Measurements from ENCODE around the gene EYA3. TPM values are rescaled to one million over a fixed set of nuclear protein-coding genes. Genes with fewer than 3 reads are reported as not detected.

The EYA3 gene
- total and polyA plus RNA-seq, 2 of the 8 experiments (the other 6 are each of a cell fraction or from before 2014, with no cell fraction given), result 15.0 to 33.9 TPM

DNA sequence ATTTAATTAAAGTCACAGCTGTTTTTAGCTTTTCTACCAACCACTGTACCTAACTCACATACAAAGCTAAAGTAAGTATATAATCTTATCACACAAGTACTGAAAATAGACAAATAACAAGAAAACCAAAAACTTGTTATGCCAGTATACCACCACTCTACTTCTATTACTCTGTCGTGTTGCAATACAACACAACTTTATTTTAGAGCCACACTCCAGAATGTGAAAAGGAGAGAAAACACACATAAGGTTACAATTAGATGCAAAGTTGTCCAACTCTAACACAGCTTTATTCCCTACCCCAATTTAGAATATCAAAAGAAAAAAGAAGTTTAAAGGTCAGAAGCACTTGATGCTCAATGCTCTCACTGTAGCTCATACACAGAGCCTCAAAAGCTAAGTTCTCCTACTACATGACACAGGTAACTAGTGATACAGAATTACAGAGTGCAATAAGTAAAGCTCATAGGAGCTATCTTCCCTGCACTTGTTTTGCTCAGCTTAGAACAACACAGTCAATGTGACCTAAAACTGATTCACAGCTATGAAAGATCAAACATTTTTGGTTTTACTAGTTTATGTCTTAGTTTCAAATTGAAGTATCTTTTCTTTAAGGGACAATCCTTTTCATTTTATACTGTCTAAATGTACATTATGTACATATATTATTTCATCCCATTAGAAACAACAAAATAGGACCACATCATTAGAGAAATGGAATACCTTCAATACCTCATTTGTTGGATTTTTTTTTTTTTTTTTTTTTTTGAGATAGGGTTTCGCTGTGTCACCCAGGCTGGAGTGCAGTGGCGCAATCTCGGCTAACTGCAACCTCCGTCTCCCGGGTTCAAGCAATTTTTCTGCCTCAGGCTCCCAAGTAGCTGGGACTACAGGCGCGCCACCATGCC lies 29.2 kb downstream of the EYA3 start:
- Histone ChIP-seq H3K23me2 (ENCODE audit: low read depth, low read length) (no peaks in the 10 kb centered on the region), H3K36me3 (ENCODE audit: control insufficient read depth in 2 of 4, insufficient read depth in 4 of 4, low read length in 3 of 4) (no peaks in the 10 kb centered on the region; a peak in 1 of 8 replicates), H2BK20ac (ENCODE audit: low read length) (no peak overlapping the region), H3K27me3 (replicated peaks in 1 of 4; ENCODE audit: control insufficient read depth in 3 of 4, extremely low read depth in 1 of 4, insufficient read depth in 3 of 4, low read length in 3 of 4) (no peaks in the 10 kb centered on the region), H4K20me1 (replicated peaks in 1 of 2; ENCODE audit: control insufficient read depth in 1 of 2, insufficient read depth in 2 of 2, low read length in 2 of 2) (no peaks in the 10 kb centered on the region), H4K5ac (ENCODE audit: insufficient read length, low read depth, low read length) (no peak overlapping the region), H3K56ac (replicated peaks; ENCODE audit: insufficient read length, low read depth, low read length) (no peak overlapping the region), H3K9ac (replicated peaks in 1 of 4; ENCODE audit: extremely low read depth in 1 of 4, low read depth in 3 of 4, low read length in 3 of 4) (no peak overlapping the region), H2AK5ac (ENCODE audit: low read depth, low read length) (no peak overlapping the region), H3K4ac (replicated peaks; ENCODE audit: insufficient read length, low read depth, low read length) (no peak overlapping the region), H3K79me1 (ENCODE audit: low read depth, low read length) (no peaks in the 10 kb centered on the region), H3K79me2 (ENCODE audit: control insufficient read depth in 1 of 2, insufficient read depth in 2 of 2, low read length in 2 of 2) (peaks cover 0 to 11% of the 10 kb centered on the region in 2 experiments; a peak in 2 of 4 replicates), H3K18ac (ENCODE audit: extremely low read depth, low read length) (no peak overlapping the region), H3K9me3 (ENCODE audit: insufficient read depth in 2 of 2, low read depth in 1 of 2, low read length in 1 of 2) (no peaks in the 10 kb centered on the region), H2AFZ (ENCODE audit: low read length) (no peak overlapping the region), H4K91ac (replicated peaks; ENCODE audit: insufficient read length, low read length) (no peak overlapping the region), H3K27ac (ENCODE audit: low read depth, low read length) (no peak overlapping the region), H3K4me1 (replicated peaks in 1 of 4; ENCODE audit: control insufficient read depth in 3 of 4, insufficient read depth in 4 of 4, low read length in 3 of 4) (no peaks in the 10 kb centered on the region), H2BK120ac (replicated peaks; ENCODE audit: low read depth, low read length) (no peak overlapping the region), H3K14ac (ENCODE audit: insufficient read length) (no peak overlapping the region), H4K8ac (ENCODE audit: extremely low read depth, insufficient read depth, low read length) (no peak overlapping the region), H2BK12ac (ENCODE audit: low read depth, low read length) (no peak overlapping the region), H2BK5ac (ENCODE audit: low read depth, low read length) (no peak overlapping the region), H3K4me3 (ENCODE audit: extremely low read depth in 1 of 4, insufficient read depth in 2 of 4, low read depth in 3 of 4, low read length in 4 of 4) (no peak overlapping the region), H3K4me2 (ENCODE audit: insufficient read depth in 1 of 2, low read depth in 2 of 2, low read length in 2 of 2) (no peak overlapping the region), H2BK15ac (ENCODE audit: low read length) (no peak overlapping the region), H3K23ac (ENCODE audit: insufficient read length) (no peak overlapping the region)
- ChIA-PET CTCF (ENCODE audit: partially characterized antibody) (interaction anchor here (0.5 to 0.8 kb wide), 3 partner anchors 18 to 225 kb away, joined by 3 to 4 read pairs (median 3); no protein-coding TSS in a partner anchor), POLR2A (ENCODE audit: partially characterized antibody) (no interaction called here)
- DNase-seq (ENCODE audit: low read depth in 1 of 2, low spot score in 2 of 2) (no peak), FAIRE-seq (no peak)
- 96% methylated on average over 8 of the region's 8 CpGs; no CpG with 5 or more reads in 1 of the 2 experiments for WGBS, 2 experiments (ENCODE audit: extremely low coverage in 1 of 2, insufficient coverage in 1 of 2, insufficient read length in 1 of 2, insufficient replicate concordance in 2 of 2, low coverage in 1 of 2, low lambda C conversion rate in 2 of 2, missing lambda C conversion rate in 1 of 2)
- TF ChIP-seq JUN (IDR thresholded peaks at IDR 0.05; ENCODE audit: low read depth, low read length), result no peak
- TF ChIP-seq KDM1A (IDR thresholded peaks at IDR 0.05; ENCODE audit: borderline replicate concordance, low read length), result no peak
- TF ChIP-seq SP4 (IDR thresholded peaks at IDR 0.05; ENCODE audit: low read length), result no peak
- TF ChIP-seq, protein P1, sequence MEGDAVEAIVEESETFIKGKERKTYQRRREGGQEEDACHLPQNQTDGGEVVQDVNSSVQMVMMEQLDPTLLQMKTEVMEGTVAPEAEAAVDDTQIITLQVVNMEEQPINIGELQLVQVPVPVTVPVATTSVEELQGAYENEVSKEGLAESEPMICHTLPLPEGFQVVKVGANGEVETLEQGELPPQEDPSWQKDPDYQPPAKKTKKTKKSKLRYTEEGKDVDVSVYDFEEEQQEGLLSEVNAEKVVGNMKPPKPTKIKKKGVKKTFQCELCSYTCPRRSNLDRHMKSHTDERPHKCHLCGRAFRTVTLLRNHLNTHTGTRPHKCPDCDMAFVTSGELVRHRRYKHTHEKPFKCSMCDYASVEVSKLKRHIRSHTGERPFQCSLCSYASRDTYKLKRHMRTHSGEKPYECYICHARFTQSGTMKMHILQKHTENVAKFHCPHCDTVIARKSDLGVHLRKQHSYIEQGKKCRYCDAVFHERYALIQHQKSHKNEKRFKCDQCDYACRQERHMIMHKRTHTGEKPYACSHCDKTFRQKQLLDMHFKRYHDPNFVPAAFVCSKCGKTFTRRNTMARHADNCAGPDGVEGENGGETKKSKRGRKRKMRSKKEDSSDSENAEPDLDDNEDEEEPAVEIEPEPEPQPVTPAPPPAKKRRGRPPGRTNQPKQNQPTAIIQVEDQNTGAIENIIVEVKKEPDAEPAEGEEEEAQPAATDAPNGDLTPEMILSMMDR (IDR thresholded peaks at IDR 0.05; ENCODE audit: control extremely low read depth in 1 of 3, insufficient read depth in 1 of 3, low read depth in 1 of 3, low read length in 3 of 3), result no peak
- TF ChIP-seq, protein P2, sequence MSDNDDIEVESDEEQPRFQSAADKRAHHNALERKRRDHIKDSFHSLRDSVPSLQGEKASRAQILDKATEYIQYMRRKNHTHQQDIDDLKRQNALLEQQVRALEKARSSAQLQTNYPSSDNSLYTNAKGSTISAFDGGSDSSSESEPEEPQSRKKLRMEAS (IDR thresholded peaks at IDR 0.05), result no peak
- TF ChIP-seq MAFK (IDR thresholded peaks at IDR 0.05; ENCODE audit: low read depth, low read length), result no peak

Data from H1 (cell line).